OCI-LY3 (cell line): ENCODE data around the gene ATP5F1C.

Source experiments
- CTCF ChIP-seq: fragments of 200-600, 300-600 bp; sonication (generic); IDR thresholded peaks from 2 replicates; pipeline ENCODE4 v1.5.1; 2014; ENCODE audit warnings: antibody characterized with exemption, low read length, low read depth
- EZH2phosphoT487 ChIP-seq: fragments of 200-600 bp; shearing (Covaris generic); IDR thresholded peaks from 2 replicates; pipeline ENCODE4 v1.6.1; 2018; ENCODE audit warnings: antibody characterized with exemption, mixed run types, low read depth

GRCh38 chr10:7768417-7768816 is 19.6 kb upstream of the ATP5F1C start:
- TF ChIP-seq CTCF (no peak), EZH2phosphoT487 (no peak)
